PC-3 (cell line): ENCODE data around the gene PAPSS2. TPM values are rescaled to one million over a fixed set of nuclear protein-coding genes. Genes with fewer than 3 reads are reported as not detected.
A peak's percentile ranks its signal among the peaks of the same experiment; 100 is the strongest.

Source experiments
- ATAC-seq: fragments of 200-7000 bp; cut with Tn5 transposase; 2 replicates; pipeline ENCODE4 v1.9.1; 2020; ENCODE audit warnings: mild to moderate bottlenecking, moderate library complexity
- BruUV-seq: library from RNA; stranded (reverse); fragments of 400-500 nt; replicated peaks from 2 replicates; lab custom pipeline; 2021; lab: Mats Ljungman, UMichigan
- CTCF ChIA-PET: fragments of 300-600 bp; sonication (Branson Sonifier 250); formaldehyde crosslinking; loops from one replicate; lab custom pipeline; 2022; ENCODE audit warnings: antibody characterized with exemption; lab: Charles Lee
- POLR2A ChIA-PET: fragments of 300-600 bp; sonication (Branson Sonifier 250); formaldehyde crosslinking; loops from one replicate; lab custom pipeline; 2022; ENCODE audit warnings: antibody characterized with exemption; ENCODE audit not compliant: unreplicated experiment; lab: Charles Lee
- DNase-seq: peaks from one replicate; pipeline ENCODE4 v3.0.0-alpha.2; 2015
- H2AFZ ChIP-seq: fragments of 300-600 bp; sonication (generic); 2 replicates; pipeline ENCODE4 v1.6.0; 2016; ENCODE audit warnings: antibody characterized with exemption, low read length
- H3F3A ChIP-seq: fragments of 300-600 bp; sonication (generic); one replicate; pipeline ENCODE4 v1.6.0; 2017; ENCODE audit warnings: antibody characterized with exemption, low read length, control low read depth, mild to moderate bottlenecking; ENCODE audit not compliant: unreplicated experiment
- H3K27ac ChIP-seq: fragments of 300-600 bp; sonication (generic); 2 replicates; pipeline ENCODE4 v1.5.1; 2016; ENCODE audit warnings: mild to moderate bottlenecking, low read length
- H3K27me3 ChIP-seq: fragments of 300-600 bp; sonication (generic); 2 replicates; pipeline ENCODE4 v1.6.1; 2016; ENCODE audit warnings: low read length, mixed read lengths
- H3K36me3 ChIP-seq: fragments of 300-600 bp; sonication (generic); 2 replicates; pipeline ENCODE4 v1.6.1; 2016; ENCODE audit warnings: low read depth, mixed run types, low read length, mixed read lengths
- H3K4me1 ChIP-seq: fragments of 300-600 bp; sonication (generic); 2 replicates; pipeline ENCODE4 v1.5.1; 2016; ENCODE audit warnings: low read length; ENCODE audit not compliant: insufficient read depth
- H3K4me2 ChIP-seq: fragments of 300-600 bp; sonication (generic); 2 replicates; pipeline ENCODE4 v1.6.0; 2016; ENCODE audit warnings: low read length
- H3K4me3 ChIP-seq: fragments of 300-600 bp; sonication (generic); 2 replicates; pipeline ENCODE4 v1.5.1; 2016; ENCODE audit warnings: mild to moderate bottlenecking, low read length, mixed read lengths
- H3K79me2 ChIP-seq: fragments of 300-600 bp; sonication (generic); 2 replicates; pipeline ENCODE4 v1.6.1; 2017; ENCODE audit warnings: low read length, mixed read lengths
- H3K9ac ChIP-seq: fragments of 300-600 bp; sonication (generic); 2 replicates; pipeline ENCODE4 v1.6.0; 2016; ENCODE audit warnings: mild to moderate bottlenecking, low read length
- H3K9me2 ChIP-seq: fragments of 300-600 bp; sonication (generic); replicated peaks from 2 replicates; pipeline ENCODE4 v1.6.1; 2016; ENCODE audit warnings: mixed run types, low read length, mixed read lengths
- H3K9me3 ChIP-seq: fragments of 300-600 bp; sonication (generic); 2 replicates; pipeline ENCODE4 v1.6.1; 2016; ENCODE audit warnings: low read length, mixed read lengths
- H4K20me1 ChIP-seq: fragments of 300-600 bp; sonication (generic); 2 replicates; pipeline ENCODE4 v1.6.1; 2016; ENCODE audit warnings: low read length, mixed read lengths
- EZH2 ChIP-seq: fragments of 300-600 bp; sonication (generic); IDR thresholded peaks from one replicate; pipeline ENCODE4 v1.6.1; 2017; ENCODE audit warnings: antibody characterized with exemption, mild to moderate bottlenecking, low read length; ENCODE audit not compliant: unreplicated experiment
- EZH2phosphoT487 ChIP-seq: fragments of 300-600 bp; sonication (generic); IDR thresholded peaks from 2 replicates; pipeline ENCODE4 v1.6.1; 2018; ENCODE audit warnings: mild to moderate bottlenecking, antibody characterized with exemption, low read length, borderline replicate concordance
- intact Hi-C: fragments of 100-400 bp; cut with micrococcal nuclease; formaldehyde crosslinking; loops from 2 replicates; pipeline ENCODE4 v1.9.0; 2023
- total RNA-seq: library from RNA; depleted of rRNA; stranded (reverse); fragments of >200 nt; gene quantifications from 2 replicates; pipeline ENCODE4 v1.2.3, GENCODE V29; 2014
- TF ChIP-seq, protein P1 (sequence below): fragments of 300-600 bp; sonication (generic); conservative IDR thresholded peaks from 2 replicates; pipeline ENCODE4 v1.5.1; 2017; ENCODE audit warnings: antibody characterized with exemption, low read depth, mild to moderate bottlenecking, low read length

Gene PAPSS2
- total RNA-seq, 1 experiment from 2014 or later = 16.4 TPM

DNA sequence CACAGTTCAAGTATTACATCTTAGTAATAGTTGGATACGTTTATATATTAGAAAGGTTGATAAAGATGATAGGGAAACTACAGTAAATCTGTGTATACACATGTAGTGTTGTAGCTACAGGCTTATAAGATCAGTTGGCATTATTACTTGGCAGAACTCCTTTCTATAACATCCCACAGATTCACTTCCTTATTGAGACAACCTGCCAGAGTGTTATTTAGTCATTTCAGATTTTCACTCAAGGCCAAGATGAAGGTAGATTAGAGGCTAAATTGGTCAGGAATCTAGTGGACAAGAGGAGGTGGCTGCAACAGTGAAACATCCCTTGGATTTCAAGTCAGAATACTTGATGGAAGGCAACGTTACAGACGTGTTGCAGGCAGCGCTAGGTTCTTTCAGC lies 63.0 kb downstream of the PAPSS2 start:
- Histone ChIP-seq H3F3A (no peaks in the 10 kb centered on the region), H3K9me3 (no peaks in the 10 kb centered on the region), H3K27ac (peak overlapping the region; percentile 65), H3K9ac (no peak overlapping the region), H3K4me1 (peaks cover 22% of the 10 kb centered on the region), H3K27me3 (no peaks in the 10 kb centered on the region), H4K20me1 (no peaks in the 10 kb centered on the region), H3K79me2 (no peaks in the 10 kb centered on the region), H3K4me3 (no peak overlapping the region), H3K36me3 (no peaks in the 10 kb centered on the region), H3K4me2 (peak overlapping the region; percentile 69), H2AFZ (no peak overlapping the region), H3K9me2 (no peaks in the 10 kb centered on the region)
- TF ChIP-seq EZH2 (no peak), EZH2phosphoT487 (no peak)
- TF ChIP-seq, protein P1, sequence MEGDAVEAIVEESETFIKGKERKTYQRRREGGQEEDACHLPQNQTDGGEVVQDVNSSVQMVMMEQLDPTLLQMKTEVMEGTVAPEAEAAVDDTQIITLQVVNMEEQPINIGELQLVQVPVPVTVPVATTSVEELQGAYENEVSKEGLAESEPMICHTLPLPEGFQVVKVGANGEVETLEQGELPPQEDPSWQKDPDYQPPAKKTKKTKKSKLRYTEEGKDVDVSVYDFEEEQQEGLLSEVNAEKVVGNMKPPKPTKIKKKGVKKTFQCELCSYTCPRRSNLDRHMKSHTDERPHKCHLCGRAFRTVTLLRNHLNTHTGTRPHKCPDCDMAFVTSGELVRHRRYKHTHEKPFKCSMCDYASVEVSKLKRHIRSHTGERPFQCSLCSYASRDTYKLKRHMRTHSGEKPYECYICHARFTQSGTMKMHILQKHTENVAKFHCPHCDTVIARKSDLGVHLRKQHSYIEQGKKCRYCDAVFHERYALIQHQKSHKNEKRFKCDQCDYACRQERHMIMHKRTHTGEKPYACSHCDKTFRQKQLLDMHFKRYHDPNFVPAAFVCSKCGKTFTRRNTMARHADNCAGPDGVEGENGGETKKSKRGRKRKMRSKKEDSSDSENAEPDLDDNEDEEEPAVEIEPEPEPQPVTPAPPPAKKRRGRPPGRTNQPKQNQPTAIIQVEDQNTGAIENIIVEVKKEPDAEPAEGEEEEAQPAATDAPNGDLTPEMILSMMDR = no peak
- DNase-seq (no peak), ATAC-seq (peak; percentile 51)
- intact Hi-C loops = loop anchor here (5.0 kb wide), 1 partner anchor 60 kb away; no protein-coding TSS in a partner anchor
- CTCF ChIA-PET = no interaction called here
- POLR2A ChIA-PET = no interaction called here
- BruUV-seq = no TSS peak

DNA sequence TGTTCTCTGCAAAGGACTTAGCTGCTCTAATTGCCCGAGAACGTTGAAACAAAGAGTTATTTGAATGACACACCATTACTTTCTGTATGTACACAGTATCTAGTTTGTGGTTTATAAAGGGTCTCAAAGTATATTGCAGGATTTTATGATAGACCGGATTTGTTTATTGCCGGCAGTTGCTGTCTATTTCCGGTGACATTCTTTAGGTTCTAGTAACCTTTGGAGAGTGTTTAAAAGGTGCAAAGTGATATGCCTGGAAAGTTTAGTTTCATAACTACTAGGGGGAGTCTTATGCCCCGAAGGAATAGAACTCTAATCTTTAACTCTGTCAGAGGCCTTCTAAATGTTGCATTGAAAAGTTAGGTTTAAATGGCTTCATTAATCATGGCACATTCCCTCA lies 63.8 kb downstream of the PAPSS2 start:
- intact Hi-C loops = loop anchor here (5.0 kb wide), 1 partner anchor 61 kb away; no protein-coding TSS in a partner anchor
- BruUV-seq = no TSS peak
- Histone ChIP-seq H3K4me1 (peaks cover 22% of the 10 kb centered on the region), H3K9me3 (no peaks in the 10 kb centered on the region), H3K27ac (peak overlapping the region; percentile 65), H3K79me2 (no peaks in the 10 kb centered on the region), H3K4me3 (0 out of 2 replicates have a peak overlapping the region, but pooled peaks have one; percentile 18), H4K20me1 (no peaks in the 10 kb centered on the region), H3K9ac (no peak overlapping the region), H3K9me2 (no peaks in the 10 kb centered on the region), H3K36me3 (no peaks in the 10 kb centered on the region), H3K27me3 (no peaks in the 10 kb centered on the region), H2AFZ (no peak overlapping the region), H3F3A (no peaks in the 10 kb centered on the region), H3K4me2 (peak overlapping the region; percentile 69)
- ChIA-PET POLR2A (no interaction called here), CTCF (no interaction called here)
- TF ChIP-seq EZH2phosphoT487 = no peak
- TF ChIP-seq, protein P1 = no peak
- TF ChIP-seq EZH2 = no peak
- peak; percentile 54 for DNase-seq
- ATAC-seq = peak; percentile 92

DNA sequence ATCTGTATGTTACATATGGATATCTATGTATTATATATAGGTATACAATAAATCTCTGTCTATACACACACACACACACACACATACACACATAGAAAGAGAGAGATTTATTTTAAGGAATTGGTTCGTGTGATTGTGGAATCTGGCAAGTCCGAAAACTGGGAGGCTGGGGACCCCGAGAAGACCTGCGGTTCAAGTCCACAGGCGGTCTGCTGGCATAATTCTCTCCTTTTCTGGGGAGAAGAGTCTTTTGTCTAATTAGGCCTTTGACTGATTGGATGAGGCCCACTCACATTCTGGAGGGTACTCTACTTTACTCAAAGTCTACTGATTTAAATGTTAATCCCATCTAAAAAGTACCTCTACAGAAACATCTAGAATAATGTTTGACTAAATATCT lies 65.1 kb downstream of the PAPSS2 start:
- POLR2A ChIA-PET = no interaction called here
- H3K4me1 ChIP-seq = peaks cover 22% of the 10 kb centered on the region
- CTCF ChIA-PET = no interaction called here

More for the DNA sequence above, 65.1 kb downstream of the PAPSS2 start:
- Histone ChIP-seq H3K9ac (no peak overlapping the region), H2AFZ (no peak overlapping the region), H3K9me3 (no peaks in the 10 kb centered on the region), H3K4me3 (no peak overlapping the region), H3K9me2 (no peaks in the 10 kb centered on the region), H3F3A (no peaks in the 10 kb centered on the region), H3K4me2 (no peak overlapping the region), H3K27ac (no peak overlapping the region), H3K36me3 (no peaks in the 10 kb centered on the region), H3K27me3 (no peaks in the 10 kb centered on the region), H3K79me2 (no peaks in the 10 kb centered on the region), H4K20me1 (no peaks in the 10 kb centered on the region)
- DNase-seq (no peak), ATAC-seq (no peak)
- BruUV-seq = no TSS peak
- intact Hi-C loops = loop anchor here (5.0 kb wide), 1 partner anchor 62 kb away; no protein-coding TSS in a partner anchor
- TF ChIP-seq EZH2 (no peak), EZH2phosphoT487 (no peak)
- TF ChIP-seq, protein P1 = no peak
